Nephron (organoid): ENCODE data around the gene EXD2.

Source experiments
- H3K27ac Mint-ChIP-seq, 3 experiments: 2 replicates each; pipeline ENCODE4 v1.8.0; 2020; ENCODE audit warnings: mixed read lengths in 3 of 3, mild to moderate bottlenecking in 2 of 3, moderate library complexity in 1 of 3
- H3K27me3 Mint-ChIP-seq: 2 replicates; pipeline ENCODE4 v1.8.0; 2021; ENCODE audit warnings: low read depth, mild to moderate bottlenecking, moderate library complexity, mixed read lengths
- H3K36me3 Mint-ChIP-seq: 2 replicates; pipeline ENCODE4 v1.8.0; 2020; ENCODE audit warnings: low read depth, mixed read lengths
- H3K4me1 Mint-ChIP-seq: 2 replicates; pipeline ENCODE4 v1.8.0; 2020; ENCODE audit warnings: mixed read lengths
- H3K4me3 Mint-ChIP-seq, 3 experiments: 2 replicates each; pipeline ENCODE4 v1.8.0; 2020; ENCODE audit warnings: mild to moderate bottlenecking in 3 of 3, mixed read lengths in 3 of 3, moderate library complexity in 2 of 3
- H3K9me3 Mint-ChIP-seq: 2 replicates; pipeline ENCODE4 v1.8.0; 2020; ENCODE audit warnings: mixed read lengths
- TF ChIP-seq, protein P1 (sequence below), 3 experiments: fragments of 200-600 bp; sonication (generic); IDR thresholded peaks; one replicate each; pipeline ENCODE4 v1.5.0; 2021; ENCODE audit warnings: antibody characterized with exemption in 3 of 3; ENCODE audit not compliant: unreplicated experiment in 3 of 3

Gene EXD2

DNA sequence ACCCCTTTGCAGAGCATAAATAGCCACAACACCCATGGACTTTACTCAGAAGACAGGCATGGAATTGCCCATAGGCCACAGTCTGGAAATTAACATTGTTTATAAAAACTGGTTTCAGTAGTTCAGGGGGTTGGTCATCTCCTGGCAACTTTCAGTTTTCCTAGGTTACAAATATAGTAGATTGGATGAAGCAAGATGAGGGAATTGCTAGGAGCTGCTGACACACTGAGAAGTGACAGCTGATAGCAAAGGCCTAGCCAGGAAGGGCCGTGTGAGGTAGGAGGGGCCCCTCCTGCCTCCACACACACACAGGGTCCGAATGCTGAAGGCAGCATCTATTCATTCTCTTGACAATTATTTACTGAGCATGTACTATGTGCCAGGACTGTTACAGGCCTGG, 76.9 kb downstream of the EXD2 start:
- Mint-ChIP-seq H3K36me3 (no peaks in the 10 kb centered on the region), H3K4me1 (no peaks in the 10 kb centered on the region), H3K4me3 (no peak overlapping the region), H3K27me3 (peaks cover 20% of the 10 kb centered on the region), H3K9me3 (no peaks in the 10 kb centered on the region), H3K27ac (no peak overlapping the region)
- TF ChIP-seq, protein P1, sequence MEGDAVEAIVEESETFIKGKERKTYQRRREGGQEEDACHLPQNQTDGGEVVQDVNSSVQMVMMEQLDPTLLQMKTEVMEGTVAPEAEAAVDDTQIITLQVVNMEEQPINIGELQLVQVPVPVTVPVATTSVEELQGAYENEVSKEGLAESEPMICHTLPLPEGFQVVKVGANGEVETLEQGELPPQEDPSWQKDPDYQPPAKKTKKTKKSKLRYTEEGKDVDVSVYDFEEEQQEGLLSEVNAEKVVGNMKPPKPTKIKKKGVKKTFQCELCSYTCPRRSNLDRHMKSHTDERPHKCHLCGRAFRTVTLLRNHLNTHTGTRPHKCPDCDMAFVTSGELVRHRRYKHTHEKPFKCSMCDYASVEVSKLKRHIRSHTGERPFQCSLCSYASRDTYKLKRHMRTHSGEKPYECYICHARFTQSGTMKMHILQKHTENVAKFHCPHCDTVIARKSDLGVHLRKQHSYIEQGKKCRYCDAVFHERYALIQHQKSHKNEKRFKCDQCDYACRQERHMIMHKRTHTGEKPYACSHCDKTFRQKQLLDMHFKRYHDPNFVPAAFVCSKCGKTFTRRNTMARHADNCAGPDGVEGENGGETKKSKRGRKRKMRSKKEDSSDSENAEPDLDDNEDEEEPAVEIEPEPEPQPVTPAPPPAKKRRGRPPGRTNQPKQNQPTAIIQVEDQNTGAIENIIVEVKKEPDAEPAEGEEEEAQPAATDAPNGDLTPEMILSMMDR (IDR thresholded peaks at IDR 0.05; ENCODE audit: unreplicated experiment in 3 of 3) = no peak

DNA sequence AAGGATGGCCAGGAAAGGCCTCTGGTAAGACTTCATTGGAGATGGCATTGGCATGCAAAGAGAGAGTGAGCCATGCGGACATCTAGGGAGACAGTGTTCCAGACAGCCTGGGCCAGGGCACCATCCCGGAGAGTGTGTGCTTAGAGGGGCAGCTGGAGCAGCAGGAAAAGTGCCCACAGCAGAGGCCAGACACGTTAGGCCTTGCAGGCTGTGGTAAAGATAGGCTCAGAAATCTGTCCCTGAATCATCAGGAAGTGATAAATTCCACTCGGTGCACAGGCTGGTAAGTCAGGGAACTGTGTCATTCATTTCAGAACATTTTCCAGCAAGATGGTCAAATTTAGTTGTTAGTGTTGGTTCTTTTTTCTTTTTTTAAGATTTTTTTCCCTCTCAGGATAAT, 77.5 kb downstream of the EXD2 start:
- Mint-ChIP-seq H3K4me1 (no peaks in the 10 kb centered on the region), H3K36me3 (no peaks in the 10 kb centered on the region), H3K27me3 (peaks cover 15% of the 10 kb centered on the region), H3K27ac (no peak overlapping the region), H3K9me3 (no peaks in the 10 kb centered on the region), H3K4me3 (no peak overlapping the region)
- TF ChIP-seq, protein P1 (IDR thresholded peaks at IDR 0.05; ENCODE audit: unreplicated experiment in 3 of 3) = no peak

DNA sequence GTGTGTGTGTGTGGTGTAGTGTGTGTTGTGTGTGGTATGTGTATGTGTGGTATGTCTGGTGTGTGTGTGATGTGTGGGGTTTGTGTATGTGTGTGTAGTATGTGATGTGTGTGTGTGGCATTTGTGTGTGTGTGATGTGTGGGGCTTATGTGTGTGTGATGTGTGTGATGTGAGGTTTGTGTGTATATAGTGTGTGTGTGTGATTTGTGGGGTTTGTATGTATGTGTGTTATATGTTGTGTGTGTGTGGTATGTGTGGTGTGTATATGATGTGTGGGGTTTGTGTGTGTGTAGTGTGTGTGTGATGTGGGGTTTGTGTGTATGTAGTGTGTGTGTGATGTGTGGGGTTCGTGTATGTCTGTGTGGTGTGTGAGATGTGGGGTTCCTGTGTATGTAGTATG, 78.1 kb downstream of the EXD2 start:
- no peaks in the 10 kb centered on the region for H3K9me3 Mint-ChIP-seq
- no peak overlapping the region for H3K4me3 Mint-ChIP-seq
- H3K36me3 Mint-ChIP-seq = no peaks in the 10 kb centered on the region
- TF ChIP-seq, protein P1 (IDR thresholded peaks at IDR 0.05; ENCODE audit: unreplicated experiment in 3 of 3) = no peak
- H3K27ac Mint-ChIP-seq = no peak overlapping the region
- peaks cover 11% of the 10 kb centered on the region for H3K27me3 Mint-ChIP-seq
- no peaks in the 10 kb centered on the region for H3K4me1 Mint-ChIP-seq

DNA sequence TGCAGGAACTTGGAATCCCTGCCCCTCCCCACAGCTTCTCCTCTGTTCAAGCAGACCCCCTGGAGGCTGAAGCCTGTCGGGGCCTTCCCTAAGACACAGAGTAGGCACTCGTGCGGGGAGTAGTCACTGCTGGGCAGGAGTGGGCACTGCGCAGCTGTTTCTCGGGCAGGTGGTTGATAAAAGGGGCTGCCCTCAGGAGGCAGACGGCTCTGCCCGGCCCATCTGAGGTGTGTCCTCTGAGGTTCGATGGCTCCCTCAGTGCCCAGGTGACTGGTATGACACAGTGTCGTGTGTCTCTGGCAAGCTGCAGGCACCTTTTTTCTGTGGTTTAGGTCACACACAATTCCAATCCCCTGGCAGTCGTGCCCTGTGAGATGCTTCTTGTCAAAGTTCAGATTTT, 78.8 kb downstream of the EXD2 start:
- Mint-ChIP-seq H3K4me1 (no peaks in the 10 kb centered on the region), H3K27ac (no peak overlapping the region), H3K36me3 (no peaks in the 10 kb centered on the region), H3K9me3 (no peaks in the 10 kb centered on the region), H3K4me3 (no peak overlapping the region), H3K27me3 (peaks cover 12% of the 10 kb centered on the region)
- TF ChIP-seq, protein P1 (IDR thresholded peaks at IDR 0.05; ENCODE audit: unreplicated experiment in 3 of 3) = no peak

DNA sequence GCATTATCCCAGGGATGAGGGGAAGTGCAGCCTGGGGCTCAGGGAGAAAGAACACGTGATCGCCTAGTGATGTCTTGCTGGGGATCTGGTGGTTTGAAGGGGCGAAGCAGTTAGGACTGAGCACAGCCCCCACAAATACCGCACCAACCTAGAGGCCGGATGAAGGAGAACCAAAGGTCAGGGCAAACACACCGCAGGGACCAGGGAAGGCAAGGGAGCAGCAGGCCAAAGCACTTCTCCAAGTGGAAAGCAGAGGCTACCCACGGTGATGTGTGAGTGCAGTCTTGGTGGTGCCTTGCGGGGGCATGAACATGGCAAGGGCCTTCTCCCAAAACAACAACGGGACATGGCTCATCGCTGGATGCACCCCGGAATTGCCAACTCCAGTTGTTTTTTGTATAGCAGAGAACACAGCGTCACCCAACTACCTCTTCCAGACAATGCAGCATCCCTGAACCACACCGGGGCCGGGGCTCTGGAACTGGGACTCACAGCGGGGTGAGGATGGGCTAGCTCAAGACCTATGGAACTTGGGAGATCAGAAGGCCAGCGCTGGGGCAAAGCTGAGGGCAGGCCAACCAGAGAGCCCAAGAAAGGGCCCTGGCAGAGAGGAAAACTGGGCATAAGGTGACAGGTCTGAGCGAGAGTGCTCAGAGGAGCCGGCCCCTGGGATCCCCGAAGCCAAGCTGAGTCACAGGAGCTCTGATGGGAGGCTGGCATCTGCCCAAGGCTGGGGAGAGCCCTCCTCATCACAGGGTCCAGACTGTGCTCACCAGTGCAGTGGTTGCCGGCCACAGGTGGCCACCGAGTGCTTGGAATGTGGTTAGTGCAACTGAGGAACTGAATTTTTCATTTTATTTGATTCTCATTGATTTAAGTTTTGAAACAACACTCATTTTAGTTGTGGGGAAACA, 79.8 kb downstream of the EXD2 start:
- no peaks in the 10 kb centered on the region for H3K9me3 Mint-ChIP-seq
- no peak overlapping the region for H3K4me3 Mint-ChIP-seq
- TF ChIP-seq, protein P1 (IDR thresholded peaks at IDR 0.05; ENCODE audit: unreplicated experiment in 3 of 3) = no peak
- H3K4me1 Mint-ChIP-seq = no peaks in the 10 kb centered on the region
- peaks cover 8% of the 10 kb centered on the region for H3K27me3 Mint-ChIP-seq
- no peak overlapping the region for H3K27ac Mint-ChIP-seq
- H3K36me3 Mint-ChIP-seq = no peaks in the 10 kb centered on the region

DNA sequence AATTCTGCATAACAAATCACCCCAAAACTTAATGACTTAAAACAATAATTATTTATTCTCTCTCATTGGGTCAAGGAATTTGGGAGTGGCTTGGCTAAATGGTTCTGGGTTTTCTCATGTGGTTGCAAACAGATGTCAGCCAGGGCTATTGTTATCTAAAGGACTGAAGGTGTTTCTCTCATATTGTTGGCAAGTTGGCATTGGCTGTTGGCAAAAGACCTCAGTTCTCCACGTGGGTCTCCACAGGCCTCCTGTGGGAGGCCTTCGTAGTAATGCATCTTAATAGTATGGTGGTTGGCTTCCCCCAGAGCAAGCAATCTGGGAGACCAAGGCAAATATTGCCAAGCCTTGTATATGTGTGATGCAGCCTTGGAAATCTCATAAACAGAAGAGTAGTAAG, 83.0 kb downstream of the EXD2 start:
- peaks cover 3% of the 10 kb centered on the region for H3K9me3 Mint-ChIP-seq
- TF ChIP-seq, protein P1 (IDR thresholded peaks at IDR 0.05; ENCODE audit: unreplicated experiment in 3 of 3) = no peak
- H3K4me3 Mint-ChIP-seq = no peak overlapping the region
- H3K36me3 Mint-ChIP-seq = no peaks in the 10 kb centered on the region
- no peak overlapping the region for H3K27ac Mint-ChIP-seq
- peaks cover 8% of the 10 kb centered on the region for H3K27me3 Mint-ChIP-seq
- H3K4me1 Mint-ChIP-seq = no peaks in the 10 kb centered on the region
